T follicular helper cell (primary cell): Measurements from ENCODE around the gene NDOR1.

ENCODE experiments used
- DNase-seq: peaks from one replicate; pipeline ENCODE4 v3.0.0-alpha.2; 2020; ENCODE audit warnings: low read depth

NDOR1 gene

DNA sequence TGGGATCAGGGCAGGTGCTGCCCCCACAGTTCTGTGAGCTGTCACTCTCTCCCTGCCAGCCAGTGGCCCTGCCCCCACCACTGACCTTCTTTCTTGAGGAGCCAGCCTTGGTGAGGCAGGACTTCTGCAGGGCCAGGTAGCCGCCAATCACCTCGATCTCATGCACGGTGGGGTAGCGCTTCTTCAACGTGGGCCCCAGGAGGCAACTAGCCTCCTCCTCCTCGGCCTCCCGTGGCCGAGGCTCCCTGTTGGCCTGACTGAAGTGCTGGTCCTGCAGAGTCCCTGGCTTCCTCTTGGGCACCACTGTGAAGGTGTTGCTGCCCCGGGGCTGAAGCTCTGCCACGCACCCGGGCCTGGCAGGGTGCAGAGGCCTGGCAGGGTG, 6.6 kb upstream of the NDOR1 start:
- DNase-seq = no peak

- DNase-seq = no peak
Measured at GRCh38 chr9:137199411-137200121, 5.9 kb upstream of the NDOR1 start.

DNA sequence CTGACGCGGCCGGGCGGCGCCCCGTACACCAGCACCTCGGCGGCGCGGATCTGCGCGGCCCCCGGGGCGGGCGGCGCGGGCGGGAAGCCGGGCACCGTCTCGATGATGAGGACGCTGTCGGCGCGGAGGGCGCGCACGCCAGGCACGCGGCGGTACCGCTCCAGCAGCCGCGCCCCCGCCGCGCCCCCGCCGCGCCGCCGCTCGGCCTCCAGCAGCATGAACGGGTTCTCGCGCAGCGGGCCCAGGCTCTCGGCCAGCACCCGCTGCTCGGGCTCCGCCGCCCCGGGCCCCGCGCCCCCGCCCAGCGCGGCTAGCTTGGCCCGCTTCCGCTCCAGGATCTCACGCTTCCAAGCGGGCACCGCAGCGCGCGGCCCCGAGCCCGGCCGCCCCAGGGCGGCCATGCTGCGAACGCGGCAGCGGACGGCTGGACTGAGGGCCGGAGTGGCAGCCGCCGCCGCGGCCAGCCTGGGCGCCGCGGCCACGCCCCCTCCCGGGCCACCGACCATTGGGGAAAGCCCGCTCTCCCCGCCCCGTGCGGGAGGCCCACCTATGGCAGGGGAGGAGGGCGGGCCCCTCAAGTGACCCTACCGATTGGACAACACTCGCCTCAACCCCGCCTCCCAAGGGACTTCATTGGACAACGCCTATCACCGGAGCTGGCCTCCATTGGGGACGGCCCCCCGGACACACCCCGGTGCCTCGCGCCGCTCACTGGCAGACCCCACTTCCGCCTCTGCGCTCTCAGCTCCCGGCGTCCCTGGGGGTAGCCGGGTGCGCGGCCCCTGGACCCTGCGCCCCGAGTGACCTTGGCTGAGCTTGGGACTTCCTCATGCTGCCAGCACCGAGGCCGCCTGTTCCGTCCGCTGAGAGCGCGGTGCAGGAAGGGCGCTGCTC, 4.9 kb upstream of the NDOR1 start, which contains the start of gene TPRN:
TSS of gene TPRN (minus strand) at position 431 of the 894 bp plus-strand sequence. CDS start at position 401, 30 bp downstream.
- peak; percentile 96 for DNase-seq

DNA sequence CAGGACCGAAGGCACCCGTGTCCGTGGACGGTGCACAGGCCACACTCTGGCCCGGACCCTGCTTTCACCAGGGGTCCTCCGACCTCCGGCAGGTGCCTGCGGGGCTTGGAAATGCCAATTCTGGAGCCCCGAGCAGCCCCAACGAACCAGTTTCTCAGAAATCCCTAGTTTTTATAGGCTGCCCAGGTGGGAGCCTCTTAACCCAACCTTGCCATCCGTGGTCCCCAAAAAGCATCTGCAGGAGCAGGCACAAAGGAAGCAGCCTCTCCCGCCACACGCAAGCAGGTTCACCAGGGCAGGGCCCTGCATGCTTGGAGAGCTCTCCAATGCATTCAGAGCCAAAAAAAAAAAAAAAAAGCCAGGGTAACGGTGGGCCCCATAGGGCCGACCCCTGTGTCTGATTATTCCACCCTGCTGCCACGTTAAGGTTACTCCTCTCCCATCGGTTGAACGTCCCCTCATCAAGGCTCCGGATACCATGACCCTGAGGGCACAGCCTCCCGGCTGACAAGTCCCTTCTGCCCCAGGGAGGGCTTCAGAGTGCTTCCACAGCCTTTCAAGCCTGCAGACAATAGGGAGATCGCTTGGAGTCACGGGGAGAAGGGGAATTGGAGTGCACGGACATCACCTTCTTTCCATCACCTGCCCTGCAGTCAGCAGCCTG, 4.2 kb upstream of the NDOR1 start:
- no peak for DNase-seq

- no peak for DNase-seq
Measured at GRCh38 chr9:137202966-137203365, 2.5 kb upstream of the NDOR1 start.

DNA sequence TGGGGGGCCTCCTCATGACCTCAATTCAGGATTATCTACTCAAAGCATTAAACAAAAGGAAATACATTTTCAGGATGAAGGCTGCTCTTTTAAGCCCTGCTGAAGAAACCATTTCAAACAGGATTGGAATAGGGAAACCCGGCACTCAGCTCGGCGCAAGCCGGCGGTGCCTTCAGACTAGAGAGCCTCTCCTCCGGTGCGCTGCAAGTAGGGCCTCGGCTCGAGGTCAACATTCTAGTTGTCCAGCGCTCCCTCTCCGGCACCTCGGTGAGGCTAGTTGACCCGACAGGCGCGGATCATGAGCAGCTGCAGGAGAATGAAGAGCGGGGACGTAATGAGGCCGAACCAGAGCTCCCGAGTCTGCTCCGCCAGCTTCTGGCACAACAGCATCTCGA, 772 bp upstream of the NDOR1 start:
- DNase-seq = no peak

DNA sequence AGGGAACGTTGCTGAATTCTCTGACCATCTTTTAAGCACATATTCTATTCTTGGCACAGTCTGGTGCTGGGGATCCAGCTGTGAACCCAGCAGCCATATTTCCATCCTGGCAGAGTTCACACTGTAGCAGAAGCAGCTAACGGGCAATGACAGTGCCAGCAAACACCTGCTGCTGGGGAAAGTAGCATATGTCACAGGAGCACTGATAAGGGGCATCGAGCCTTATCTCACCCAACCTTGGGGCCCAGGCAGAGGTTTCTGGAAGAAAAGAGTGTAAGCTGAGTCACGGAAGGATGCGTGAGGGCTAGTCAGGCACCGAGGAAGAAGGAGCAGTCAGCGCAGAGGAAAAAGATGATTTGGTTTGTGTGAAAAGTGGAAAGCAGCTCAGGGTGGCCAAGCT, 1.1 kb downstream of the NDOR1 start:
- DNase-seq = no peak

GRCh38 chr9:137211532-137211931, 6.0 kb downstream of the NDOR1 start:
- DNase-seq = no peak

DNA sequence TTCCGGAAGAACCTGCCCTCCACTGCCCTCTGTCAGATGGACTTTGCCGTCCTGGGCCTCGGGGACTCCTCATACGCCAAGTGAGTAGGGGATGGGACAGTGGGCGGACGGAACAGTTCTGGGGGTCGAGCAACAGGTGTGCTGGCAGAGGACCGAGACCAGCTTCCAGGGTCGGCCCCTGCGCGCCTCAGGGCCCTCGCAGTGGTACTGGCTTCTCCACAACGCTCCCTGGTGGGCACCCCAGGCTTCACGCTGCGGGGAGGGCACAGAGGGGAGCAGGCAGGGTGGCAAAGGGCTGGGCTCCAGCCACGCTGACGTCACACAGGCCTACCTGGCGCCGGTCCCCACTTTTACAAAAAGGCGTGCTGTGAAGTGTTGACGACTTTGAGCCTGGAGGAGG, 7.0 kb downstream of the NDOR1 start:
- DNase-seq = no peak

DNA sequence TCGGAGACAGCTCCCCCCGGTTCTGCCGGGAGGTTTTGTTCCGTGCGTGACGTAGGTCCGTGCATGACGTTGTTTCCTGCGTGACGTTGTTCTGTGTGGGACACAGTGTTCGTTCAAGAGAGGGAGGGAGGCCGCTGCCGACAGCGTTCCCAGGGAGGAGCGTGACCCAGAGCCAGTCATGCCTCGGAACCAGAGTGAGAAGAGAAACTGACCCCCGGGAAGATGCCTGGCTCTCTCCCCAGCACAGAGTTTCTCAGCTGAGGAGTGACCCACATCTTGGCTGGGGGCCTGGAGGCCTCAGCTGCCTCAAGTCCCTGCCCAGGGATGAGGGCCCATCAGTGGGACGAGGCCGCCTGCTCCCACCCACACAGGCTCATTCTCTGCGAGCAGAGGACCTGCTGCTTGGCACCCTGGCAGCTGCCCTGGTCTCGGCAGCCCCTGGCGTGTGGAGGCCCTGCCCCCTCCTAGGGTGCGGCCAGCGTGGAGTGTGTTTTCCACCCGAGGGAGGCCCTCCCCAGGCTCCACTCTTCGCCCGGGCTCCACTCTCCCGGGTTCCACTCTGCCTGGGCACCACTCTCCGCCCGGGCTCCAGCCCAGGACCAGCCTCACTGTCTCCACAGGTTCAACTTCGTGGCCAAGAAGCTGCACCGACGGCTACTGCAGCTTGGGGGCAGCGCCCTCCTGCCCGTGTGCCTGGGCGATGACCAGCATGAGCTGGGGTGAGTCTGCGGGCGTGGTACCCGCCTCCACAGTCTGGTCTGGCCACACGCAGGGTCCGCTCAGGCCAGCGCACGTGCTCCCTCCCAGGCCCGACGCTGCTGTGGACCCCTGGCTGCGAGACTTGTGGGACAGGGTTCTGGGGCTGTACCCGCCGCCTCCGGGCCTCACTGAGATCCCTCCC, 7.9 kb downstream of the NDOR1 start:
- DNase-seq = no peak

GRCh38 chr9:137214620-137215019, 9.1 kb downstream of the NDOR1 start:
- no peak for DNase-seq

DNA sequence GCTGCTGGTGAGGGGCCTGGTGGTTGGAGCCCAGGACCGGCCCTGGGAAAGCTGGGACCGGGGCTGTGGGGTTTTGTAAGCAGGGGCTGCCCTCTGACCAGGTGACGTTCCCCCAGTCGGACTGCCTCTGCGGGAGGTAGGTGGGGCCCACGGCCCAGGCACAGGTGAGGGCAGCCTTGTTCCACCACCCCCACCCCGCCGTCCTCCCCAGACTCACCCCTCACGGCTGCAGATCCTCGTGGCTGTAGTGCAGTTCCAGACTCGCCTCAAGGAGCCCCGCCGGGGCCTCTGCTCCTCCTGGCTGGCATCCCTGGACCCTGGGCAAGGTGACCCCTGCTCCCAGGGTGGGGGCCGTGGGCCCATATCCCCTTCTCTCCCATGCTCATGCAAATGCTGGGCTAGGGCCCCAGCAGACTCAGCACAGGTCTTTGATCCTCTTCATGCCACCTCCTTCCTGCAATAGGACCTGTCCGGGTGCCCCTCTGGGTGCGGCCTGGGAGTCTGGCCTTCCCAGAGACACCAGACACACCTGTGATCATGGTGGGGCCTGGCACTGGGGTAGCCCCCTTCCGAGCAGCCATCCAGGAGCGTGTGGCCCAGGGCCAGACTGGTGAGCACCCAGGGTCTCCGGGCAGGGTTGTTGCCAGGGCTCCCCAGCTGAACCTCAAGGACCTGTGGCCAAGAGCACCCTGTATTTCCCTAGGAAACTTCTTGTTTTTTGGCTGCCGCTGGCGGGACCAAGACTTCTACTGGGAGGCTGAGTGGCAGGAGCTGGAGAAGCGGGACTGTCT, 9.9 kb downstream of the NDOR1 start:
- DNase-seq = no peak

GRCh38 chr9:137216188-137216965, 10.9 kb downstream of the NDOR1 start:
- no peak for DNase-seq

GRCh38 chr9:137217276-137218211, 12.0 kb downstream of the NDOR1 start:
- DNase-seq = no peak

DNA sequence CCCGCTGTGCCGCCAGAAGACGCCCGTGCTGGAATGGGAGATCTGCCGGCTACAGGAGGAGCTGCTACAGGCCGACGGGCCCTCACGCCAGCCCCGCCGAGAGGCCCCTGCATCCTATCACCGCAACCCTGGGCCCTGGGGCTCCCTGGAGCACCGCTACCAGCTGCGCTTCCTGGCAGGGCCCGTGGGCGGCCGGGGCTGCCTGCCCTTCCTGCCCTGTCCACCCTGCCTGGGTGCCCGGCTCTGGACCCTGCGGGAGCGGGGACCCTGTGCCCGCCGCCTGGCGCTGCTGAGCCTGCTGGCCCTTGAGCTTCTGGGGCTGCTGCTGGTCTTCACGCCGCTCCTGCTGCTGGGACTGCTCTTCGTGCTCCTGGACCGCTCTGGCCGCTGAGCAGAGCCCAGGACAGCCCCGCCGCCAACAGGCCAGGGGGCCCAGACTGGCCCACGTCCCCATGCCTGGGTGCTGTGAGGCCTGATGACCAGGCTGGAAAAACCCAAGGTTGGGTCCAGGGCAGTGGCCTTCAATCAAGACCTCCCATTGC, 12.8 kb downstream of the NDOR1 start:
- DNase-seq = no peak

GRCh38 chr9:137218754-137219271, 13.3 kb downstream of the NDOR1 start:
- no peak for DNase-seq

GRCh38 chr9:137219757-137220316, 14.3 kb downstream of the NDOR1 start:
- no peak for DNase-seq
